Erythroblast (primary cell): ENCODE results near the gene TEDC2.

Experiments
- GATA1 ChIP-seq: IDR thresholded peaks from 2 replicates; pipeline ENCODE4 v1.6.1; 2011; ENCODE audit warnings: low read depth, mild to moderate bottlenecking, control low read depth, low read length, moderate library complexity
- POLR2A ChIP-seq: IDR thresholded peaks from 2 replicates; pipeline ENCODE4 v1.6.1; 2011; ENCODE audit warnings: mild to moderate bottlenecking, low read length

GRCh38 chr16:2424061-2425007 lies 35.6 kb upstream of the TEDC2 start:
- no peak for TF ChIP-seq POLR2A
- TF ChIP-seq GATA1, result no peak
